HG02678 (cell line): ENCODE data around the gene PPP5C.
"Not testable (repeated sequence)": the region's sequence is repeated elsewhere in the genome, so short reads cannot be mapped to it uniquely, and the experiment has no call there.

Experiments
- ATAC-seq: cut with Tn5 transposase; IDR thresholded peaks from one replicate; pipeline ENCODE4 v1.9.1; 2021; ENCODE audit warnings: mild to moderate bottlenecking, moderate library complexity; ENCODE audit not compliant: unreplicated experiment

PPP5C gene, protein sequence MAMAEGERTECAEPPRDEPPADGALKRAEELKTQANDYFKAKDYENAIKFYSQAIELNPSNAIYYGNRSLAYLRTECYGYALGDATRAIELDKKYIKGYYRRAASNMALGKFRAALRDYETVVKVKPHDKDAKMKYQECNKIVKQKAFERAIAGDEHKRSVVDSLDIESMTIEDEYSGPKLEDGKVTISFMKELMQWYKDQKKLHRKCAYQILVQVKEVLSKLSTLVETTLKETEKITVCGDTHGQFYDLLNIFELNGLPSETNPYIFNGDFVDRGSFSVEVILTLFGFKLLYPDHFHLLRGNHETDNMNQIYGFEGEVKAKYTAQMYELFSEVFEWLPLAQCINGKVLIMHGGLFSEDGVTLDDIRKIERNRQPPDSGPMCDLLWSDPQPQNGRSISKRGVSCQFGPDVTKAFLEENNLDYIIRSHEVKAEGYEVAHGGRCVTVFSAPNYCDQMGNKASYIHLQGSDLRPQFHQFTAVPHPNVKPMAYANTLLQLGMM

DNA sequence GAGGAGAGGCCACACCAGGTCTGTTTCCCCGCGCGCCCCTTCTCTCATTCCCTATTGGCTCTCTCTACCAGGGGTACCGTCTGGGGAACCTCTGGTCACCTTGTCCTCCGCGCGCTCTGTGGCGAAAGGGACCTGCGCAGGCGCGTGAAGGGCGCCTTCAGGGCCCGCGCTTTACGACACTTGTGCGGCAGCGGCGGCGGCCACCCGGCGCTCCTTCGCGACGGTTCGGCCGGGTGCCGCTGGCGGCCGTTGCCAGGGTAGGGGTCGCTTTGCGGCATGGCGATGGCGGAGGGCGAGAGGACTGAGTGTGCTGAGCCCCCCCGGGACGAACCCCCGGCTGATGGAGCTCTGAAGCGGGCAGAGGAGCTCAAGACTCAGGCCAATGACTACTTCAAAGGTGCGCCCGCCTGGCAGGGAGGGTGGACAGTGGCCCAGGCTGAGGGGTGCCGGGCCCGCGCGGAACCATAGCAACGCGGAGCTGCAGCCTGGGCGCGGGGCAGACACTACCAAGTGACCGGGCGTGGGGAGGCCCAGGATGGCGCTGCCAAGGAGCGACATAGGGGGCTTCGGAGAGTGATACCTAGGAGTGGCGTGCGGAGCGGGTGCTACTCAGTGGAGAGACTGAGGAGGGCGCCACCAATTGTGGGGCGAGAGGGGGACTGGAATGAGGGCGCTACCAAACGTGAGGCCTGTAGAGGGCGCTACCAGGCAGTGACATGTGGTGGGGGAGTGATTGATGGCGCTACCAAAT lies at the start of gene PPP5C:
Gene PPP5C (plus strand): TSS at position 267 of the 751 bp plus-strand sequence. CDS start 10 bp downstream, at position 277.
- ATAC-seq: peak; percentile 55

DNA sequence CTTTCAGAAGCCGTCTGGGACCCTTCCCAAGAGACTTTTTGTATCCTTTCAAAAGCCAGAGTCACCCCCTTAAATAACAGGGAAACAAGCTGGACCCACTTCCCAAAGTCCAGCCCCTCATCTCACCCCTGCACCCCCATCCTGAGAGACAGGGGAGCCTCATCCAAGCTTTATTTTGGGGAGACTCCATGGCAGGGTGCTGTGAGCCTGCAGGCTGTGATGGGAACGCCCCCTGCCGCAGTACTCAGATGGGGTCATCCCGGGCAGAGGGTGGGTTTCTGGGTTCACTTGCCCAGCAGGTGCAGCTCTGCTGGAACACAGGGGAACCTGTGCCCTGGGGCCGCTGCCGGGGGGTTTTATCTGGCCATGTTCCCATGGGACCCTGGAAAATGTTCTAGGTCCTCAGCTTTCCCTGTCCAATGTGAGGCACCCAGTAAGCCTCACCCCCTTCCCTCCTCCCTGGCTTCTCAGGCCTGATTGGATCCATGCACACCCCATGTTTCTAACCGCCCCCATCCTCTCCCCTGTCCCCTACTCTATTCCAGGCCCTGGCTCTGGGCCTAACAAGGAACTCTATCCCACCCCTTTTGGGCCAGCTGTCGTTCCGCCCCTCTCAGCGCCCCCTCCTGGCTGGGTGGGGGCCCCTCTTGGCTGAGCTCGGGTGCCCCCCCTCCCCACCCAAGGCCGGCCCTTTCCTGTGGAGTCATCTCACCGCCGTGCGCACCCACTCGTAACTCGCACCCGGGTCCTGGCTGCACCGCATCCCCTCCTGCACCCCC lies 49.0 kb upstream of the PPP5C start:
- ATAC-seq: no peak

DNA sequence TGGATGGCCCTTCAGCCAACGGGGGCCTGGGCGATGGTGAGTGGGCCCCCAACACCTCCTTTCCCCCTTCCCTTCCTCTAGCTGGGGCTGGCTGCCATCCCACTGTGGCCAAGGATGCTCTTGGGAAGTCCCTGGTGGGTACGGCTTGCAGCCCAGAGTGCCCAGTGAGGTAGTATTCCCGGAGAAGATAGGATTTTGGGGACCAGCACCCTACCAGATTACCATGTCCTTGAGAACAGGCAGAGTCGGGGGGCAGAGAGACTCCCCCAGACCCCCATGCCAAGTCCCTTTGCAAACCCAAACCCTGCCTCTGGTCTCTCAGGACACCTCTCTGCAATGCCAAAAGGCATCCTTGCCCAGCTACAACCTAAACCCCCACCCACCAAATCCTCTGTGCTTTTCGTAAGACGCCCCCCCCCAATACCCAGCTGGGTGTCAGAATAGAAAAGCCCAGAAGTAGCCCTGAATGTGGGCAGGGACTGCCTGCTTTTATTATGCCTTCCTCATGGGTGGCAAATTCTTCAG lies 48.3 kb upstream of the PPP5C start:
- ATAC-seq: no peak

DNA sequence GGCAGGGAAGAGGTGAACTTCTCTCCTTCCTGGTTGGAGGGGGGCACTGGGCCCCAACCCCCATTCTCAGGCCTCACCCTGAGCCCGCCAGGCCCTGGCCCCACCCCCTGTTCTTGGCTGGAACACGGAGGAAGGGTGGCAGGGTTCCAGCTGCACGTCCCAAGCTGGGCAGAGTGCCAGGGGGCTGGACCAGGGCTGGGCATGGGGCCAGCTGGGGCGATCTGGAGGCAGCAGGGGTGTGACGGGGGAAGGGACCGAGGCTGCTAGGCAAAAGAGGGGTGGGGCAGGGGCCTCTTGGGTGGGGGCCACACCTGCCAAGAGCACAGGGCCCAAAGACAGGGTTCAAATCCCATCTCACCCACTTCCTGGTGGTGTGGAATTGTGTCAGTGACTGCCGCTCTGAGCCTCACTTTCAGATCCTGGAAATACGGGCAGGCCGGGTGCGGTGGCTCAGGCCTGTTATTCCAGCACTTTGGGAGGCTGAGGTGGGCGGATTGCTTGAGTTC lies 47.8 kb upstream of the PPP5C start:
- ATAC-seq: no peak

DNA sequence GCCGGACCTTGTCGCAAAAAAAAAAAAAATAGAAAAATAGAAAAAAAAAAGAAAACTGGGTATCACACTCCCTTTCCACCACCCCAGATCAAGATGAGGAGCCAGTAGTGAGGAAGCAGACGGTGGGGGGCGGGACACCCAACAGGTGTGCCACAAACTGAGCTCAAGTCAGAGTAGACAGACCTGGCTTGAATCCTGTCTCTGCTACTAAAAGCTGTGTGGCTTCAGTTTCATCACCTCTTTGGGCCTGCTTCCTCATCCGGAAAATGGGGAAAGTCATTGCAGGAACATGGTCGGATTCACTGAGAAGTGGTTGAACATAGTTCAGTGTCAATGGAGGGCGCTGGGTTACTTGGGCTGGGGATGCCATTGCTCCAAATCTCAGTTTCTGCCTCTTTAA lies 47.2 kb upstream of the PPP5C start:
- ATAC-seq: no peak

DNA sequence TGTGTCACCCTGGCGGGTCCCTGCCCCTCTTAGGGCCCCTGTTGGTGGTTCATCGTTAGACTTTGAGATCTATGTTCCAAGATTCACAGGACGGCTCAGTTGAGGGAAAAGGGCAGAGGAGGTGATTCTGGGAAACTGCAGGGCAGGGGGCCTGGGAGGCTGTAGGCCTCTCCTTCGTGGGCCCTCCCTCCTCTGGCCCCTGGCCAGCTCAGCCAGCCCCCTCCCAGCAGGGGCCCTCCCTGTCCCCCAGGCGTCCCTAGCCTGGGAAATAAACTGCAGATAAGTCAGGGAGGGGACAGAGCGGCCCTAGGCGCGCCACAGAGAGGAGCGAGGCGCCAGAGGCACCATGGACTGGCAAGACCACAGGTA lies 43.6 kb upstream of the PPP5C start:
- ATAC-seq: no peak

DNA sequence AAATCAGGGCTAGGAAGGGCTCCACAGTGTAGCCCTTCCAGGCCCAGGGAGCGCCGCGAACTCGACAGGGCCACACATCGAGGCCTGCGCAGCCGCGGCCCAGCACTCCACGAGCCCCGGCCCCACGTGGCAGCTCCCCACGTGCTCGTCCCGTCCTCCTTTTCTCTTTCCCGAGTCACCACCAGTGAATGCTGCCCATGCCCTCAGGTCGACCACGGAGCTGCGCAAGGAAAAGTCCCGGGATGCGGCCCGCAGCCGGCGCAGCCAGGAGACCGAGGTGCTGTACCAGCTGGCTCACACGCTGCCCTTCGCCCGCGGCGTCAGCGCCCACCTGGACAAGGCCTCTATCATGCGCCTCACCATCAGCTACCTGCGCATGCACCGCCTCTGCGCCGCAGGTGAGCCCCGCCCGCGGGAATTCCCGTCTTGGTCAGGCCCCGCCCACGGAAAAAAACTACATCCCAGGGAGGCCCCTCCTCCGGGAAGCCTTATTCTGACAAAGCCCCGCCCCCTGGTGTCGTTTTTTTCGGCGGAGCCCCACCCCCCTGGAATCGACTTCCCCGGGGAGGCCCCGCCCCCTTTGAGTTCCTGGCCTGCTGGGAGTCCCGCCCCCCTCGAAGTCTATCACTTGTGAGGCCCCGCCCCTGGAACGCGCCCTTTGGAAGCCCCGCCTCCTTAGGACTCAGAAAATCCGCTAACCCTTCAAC lies 43.0 kb upstream of the PPP5C start:
- no peak for ATAC-seq

DNA sequence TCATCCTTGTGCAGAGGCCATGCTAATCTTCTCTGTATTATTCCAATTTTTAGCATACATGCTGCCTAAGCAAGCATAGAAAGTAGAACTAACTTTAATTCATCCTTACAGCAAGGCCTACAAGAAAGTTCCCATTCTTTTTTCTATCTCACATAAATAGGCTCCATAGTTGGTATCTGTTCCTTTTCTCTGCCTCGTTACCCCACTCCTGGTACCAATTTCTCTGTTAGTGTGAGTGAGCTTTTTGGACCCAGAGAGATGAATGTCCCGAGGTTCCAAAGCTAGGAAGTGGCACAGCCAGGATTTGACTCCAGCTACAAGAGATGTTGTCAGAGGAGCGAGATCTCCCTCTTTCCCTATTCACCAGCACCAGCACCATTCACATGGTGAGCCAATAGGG lies 40.4 kb upstream of the PPP5C start:
- no peak for ATAC-seq

DNA sequence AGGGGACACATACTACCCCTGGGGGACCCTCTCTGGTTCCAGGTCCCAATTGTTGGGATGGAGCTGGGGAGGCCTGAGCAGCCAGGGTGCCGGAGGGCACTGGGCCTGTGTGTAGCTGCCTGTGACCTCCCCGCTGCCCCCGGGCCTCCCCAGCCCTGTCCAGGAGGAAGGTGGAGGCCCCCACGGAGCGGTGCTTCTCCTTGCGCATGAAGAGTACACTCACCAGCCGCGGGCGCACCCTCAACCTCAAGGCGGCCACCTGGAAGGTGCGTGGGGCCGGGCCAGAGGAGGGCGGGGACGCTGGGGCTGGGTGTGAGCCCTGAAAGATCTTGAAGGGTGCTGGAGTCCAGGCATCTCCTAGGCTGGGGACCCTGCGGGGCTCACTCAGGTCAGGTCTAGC lies 38.4 kb upstream of the PPP5C start:
- ATAC-seq: no peak

DNA sequence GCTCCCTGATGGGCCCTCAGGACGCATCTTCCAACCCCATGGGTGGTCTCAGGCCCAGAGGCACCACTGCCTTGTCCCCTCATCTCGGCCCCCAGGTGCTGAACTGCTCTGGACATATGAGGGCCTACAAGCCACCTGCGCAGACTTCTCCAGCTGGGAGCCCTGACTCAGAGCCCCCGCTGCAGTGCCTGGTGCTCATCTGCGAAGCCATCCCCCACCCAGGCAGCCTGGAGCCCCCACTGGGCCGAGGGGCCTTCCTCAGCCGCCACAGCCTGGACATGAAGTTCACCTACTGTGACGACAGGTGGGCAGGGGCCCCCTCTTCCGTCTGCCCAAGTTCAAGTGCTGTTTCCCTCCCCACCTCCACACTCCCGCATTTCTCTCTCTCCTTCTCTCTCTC lies 37.8 kb upstream of the PPP5C start:
- no peak for ATAC-seq

DNA sequence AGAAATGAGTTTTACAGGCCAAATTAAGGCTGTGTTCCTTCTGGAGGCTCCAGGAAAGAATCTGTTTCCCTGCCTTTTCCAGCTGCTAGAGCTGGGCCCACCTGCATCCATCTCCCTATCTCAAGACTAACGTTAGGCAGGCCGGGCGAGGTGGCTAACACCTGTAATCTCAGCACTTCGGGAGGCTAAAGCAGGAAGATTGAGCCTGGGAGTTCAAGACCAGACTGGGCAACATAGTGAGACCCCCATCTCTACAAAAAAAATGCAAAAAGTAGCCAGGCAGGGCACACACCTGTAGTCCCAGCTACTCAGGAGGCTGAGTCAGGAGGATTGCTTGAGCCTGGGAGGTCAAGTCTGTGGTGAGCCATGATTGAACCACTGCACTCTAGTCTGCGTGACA lies 35.4 kb upstream of the PPP5C start:
- ATAC-seq: no peak

DNA sequence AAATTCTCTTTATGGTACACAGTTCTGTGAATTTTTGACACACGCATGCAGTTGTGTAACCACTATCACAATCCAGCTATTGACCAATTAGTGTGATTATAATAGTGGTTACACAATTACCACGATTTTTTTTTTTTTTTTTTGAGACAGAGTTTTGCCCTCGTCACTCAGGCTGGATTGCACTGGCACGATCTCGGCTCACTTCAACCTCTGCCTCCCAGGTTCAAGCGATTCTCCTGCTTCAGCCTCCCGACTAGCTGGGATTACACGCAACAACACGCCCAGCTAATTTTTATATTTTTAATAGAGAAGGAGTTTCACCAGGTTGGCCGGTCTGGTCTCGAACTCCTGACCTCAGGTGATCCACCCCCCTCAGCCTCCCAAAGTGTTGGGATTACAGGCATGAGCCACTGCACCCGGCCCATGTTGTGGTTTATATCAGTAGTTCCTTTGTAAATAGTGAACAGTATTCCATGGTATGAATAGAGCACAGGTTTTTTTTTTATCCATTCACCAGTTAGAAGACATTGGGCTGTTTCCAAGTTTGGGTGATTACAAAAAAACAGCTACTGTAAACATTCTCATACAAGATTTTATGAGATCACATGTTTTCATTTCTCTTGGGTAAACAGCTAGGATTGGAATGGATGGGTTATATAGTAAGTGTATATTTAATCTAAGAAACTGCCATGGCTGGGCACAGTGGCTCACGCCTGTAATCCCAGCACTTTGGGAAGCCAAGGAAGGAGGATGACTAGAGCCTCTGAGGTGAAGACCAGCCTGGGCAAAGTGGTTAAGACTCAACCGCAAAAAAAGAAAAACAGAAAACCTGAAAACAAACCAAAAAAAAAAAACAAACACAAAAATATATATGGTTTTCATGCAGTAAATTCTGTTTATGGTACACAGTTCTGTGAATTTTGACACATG lies 33.1 kb upstream of the PPP5C start:
- ATAC-seq: not testable (repeated sequence)

DNA sequence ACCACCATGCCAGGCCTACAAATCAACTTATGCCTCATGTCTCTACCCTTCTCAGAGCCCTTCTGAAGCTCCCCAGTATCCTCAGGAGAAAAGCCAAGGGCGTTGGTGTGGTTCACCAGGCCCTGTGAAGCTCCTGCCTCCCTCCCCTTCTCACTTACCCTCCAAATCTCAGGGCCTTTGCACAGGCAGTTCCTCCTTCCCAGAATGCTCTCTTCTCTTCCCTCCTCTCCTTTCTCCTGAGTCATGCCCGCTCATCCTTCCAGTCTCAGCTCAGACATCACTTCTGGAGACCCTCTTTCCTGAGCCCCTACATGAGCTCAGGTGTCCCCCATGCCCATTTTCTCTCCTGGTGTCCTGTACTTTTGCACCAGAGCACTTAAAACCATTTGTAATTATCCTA lies 29.5 kb upstream of the PPP5C start:
- no peak for ATAC-seq

DNA sequence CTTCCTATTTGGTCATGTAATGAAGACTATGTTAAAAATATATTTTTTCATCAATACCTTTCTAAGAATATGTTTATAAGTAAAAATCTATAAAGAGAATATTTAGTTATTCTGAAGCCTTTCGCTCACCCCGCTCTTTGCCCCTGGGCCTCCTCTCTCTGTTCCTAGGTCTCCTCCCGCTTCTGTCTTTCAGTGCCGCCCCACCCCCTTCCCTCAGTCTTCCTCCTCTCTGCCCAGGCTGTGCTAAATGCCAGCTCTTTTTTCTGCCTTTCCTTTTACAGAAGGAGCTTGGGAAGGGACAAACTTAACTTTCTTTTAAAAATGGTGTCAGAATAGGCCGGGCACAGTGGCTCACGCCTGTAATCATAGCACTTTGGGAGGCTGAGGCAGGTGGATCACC lies 27.3 kb upstream of the PPP5C start:
- no peak for ATAC-seq

DNA sequence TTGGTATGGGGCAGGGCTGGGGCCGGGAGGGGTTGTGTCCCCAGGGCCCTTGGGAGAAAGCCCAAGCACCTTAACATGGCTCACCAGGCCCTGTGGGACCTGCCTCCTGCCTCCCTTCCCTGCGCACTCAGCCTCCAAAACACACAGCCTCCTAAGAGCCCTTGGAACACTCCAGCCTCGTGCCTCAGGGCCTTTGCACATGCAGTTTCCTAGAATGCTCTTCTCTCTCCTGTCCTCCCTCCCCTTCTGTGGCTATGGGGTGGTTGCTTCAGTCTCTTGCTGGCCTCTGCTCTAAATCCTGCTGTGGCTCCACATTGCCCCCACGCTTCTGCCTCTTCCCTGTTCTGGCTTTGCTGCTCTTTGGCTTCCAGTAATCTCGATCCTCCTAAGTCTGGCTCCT lies 26.3 kb upstream of the PPP5C start:
- ATAC-seq: no peak

DNA sequence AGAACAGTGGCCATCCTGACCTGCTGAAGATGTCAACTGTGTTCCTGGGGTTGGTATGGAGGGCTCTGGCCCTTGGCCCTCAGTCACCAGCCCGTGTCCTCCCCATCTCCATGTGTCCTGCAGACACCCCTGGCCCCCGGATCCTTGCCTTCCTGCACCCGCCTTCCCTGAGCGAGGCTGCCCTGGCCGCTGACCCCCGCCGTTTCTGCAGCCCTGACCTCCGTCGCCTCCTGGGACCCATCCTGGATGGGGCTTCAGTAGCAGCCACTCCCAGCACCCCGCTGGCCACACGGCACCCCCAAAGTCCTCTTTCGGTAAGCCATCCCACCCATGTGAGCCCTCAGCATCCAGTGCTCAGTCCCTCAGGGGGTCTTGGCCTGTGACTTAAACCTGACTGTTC lies 25.2 kb upstream of the PPP5C start:
- ATAC-seq: no peak

DNA sequence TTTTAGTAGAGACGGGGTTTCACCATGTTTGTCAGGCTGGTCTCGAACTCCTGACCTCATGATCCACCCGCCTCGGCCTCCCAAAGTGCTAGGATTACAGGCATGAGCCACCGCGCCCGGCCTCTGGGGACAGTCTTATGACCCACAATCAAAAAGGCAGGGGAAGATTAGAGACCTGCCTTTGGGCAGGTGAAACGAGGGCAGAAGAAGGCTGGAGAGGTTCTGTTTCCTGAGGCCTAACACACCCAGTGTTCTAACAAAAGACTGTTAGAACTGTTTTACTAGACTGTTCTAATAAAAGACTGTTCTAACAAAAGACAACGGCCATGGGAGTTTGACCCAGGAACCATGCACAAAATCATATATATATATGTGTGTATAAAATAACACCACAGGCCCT lies 23.7 kb upstream of the PPP5C start:
- ATAC-seq: not testable (repeated sequence)

DNA sequence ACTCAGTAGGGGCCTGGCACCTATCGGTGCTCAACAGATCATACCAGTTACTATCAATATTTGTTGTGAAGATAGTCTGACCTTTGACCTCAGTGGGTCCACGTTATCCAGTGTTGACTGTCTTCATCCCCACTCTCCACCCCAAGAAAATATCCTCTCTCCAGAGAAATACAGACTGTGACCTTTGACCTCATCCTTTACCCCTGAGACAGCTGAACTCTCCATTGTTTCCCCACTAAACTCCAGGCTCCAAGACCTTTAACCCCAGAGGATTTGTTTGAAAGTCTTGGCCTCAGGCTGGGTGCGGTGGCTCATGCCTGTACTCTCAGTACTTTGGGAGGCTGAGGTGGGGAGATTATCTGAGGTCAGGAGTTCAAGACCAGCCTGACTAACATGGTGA lies 22.6 kb upstream of the PPP5C start:
- no peak for ATAC-seq

DNA sequence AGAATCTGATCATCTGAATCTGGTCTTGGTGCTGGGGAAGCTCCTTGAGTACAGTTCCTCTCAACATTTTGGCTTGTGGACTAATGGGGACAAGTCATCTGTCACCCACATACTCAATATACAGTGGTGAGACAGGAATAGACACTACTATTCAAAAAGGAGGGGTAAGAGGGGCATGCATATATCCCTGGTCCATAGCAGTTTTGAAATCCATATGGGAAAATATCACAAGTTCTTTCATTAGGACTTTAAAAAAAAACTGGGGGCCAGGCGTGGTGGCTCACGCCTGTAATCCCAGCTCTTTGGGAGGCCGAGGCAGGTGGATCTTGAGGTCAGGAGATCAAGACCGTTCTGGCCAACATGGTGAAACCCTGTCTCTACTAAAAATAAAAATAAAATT lies 20.3 kb upstream of the PPP5C start:
- no peak for ATAC-seq
